Esophagus muscularis mucosa (tissue), 4 donors: ENCODE data around the gene ALPK3.

Experiments
- EP300 ChIP-seq: sonication (generic); formaldehyde crosslinking; IDR thresholded peaks from one replicate; pipeline ENCODE4 v1.6.1; 2017; ENCODE audit warnings: antibody characterized with exemption
- POLR2A ChIP-seq: fragments of 450-650 bp; IDR thresholded peaks from one replicate; pipeline ENCODE4 v1.6.1; 2017; ENCODE audit warnings: antibody characterized with exemption, moderate library complexity, mild to moderate bottlenecking, low read depth
- POLR2AphosphoS5 ChIP-seq, 2 donors: sonication (generic); formaldehyde crosslinking; IDR thresholded peaks; one replicate each; pipeline ENCODE4 v1.6.1; 2017; ENCODE audit warnings: antibody characterized with exemption in 2 of 2
- TF ChIP-seq, protein P1 (sequence below), 3 experiments: fragments of 200-600 bp in 2 of 3; fragments of 450-650 bp in 1 of 3; sonication (generic) in 2 of 3; IDR thresholded peaks; one replicate each; pipeline ENCODE4 v1.5.1; 2017 to 2019; ENCODE audit warnings: antibody characterized with exemption in 3 of 3, mild to moderate bottlenecking in 2 of 3, moderate library complexity in 1 of 3

DNA sequence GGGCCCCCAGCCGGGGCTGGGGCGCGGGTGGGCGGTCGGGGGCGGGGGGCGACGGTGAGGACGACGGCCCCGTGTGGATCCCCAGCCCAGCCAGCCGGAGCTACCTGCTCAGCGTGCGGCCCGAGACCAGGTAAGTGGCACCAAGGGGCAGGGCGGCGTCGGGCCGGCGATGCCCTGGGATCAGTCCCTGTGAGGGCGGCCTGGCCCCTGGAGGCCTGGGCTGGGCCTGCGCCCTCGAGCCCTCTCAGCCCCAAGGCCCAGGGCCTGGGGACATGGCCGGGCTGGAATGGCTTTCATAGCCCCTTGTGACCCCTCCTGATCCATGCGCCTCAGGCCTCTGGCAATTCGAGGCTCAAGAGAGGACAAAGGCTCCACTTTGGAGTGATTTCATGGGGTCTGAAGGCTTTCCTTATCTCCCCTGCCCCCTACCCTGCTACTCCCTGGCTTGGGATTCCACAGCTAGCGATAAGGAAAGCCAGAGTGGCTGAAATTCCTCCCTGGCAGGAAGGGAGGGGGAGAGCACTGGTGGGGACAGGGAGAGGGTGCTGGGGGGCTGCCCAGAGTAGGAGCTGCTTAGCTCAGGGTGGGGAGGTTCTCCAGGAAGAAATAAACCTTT, 418 bp downstream of the ALPK3 start:
- TF ChIP-seq, protein P1, sequence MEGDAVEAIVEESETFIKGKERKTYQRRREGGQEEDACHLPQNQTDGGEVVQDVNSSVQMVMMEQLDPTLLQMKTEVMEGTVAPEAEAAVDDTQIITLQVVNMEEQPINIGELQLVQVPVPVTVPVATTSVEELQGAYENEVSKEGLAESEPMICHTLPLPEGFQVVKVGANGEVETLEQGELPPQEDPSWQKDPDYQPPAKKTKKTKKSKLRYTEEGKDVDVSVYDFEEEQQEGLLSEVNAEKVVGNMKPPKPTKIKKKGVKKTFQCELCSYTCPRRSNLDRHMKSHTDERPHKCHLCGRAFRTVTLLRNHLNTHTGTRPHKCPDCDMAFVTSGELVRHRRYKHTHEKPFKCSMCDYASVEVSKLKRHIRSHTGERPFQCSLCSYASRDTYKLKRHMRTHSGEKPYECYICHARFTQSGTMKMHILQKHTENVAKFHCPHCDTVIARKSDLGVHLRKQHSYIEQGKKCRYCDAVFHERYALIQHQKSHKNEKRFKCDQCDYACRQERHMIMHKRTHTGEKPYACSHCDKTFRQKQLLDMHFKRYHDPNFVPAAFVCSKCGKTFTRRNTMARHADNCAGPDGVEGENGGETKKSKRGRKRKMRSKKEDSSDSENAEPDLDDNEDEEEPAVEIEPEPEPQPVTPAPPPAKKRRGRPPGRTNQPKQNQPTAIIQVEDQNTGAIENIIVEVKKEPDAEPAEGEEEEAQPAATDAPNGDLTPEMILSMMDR (IDR thresholded peaks at IDR 0.05) = no peak
- TF ChIP-seq POLR2A (no peak), POLR2AphosphoS5 (IDR thresholded peaks at IDR 0.05) (no peak), EP300 (no peak)
